H9 (cell line): ENCODE data around the gene MAPKAP1. TPM values are rescaled to one million over a fixed set of nuclear protein-coding genes. Genes with fewer than 3 reads are reported as not detected.

Experiments used
- DNase-seq: peaks from one replicate; pipeline ENCODE4 v3.0.0-alpha.2; 2017
- H2AFZ ChIP-seq: one replicate; pipeline ENCODE4 v1.6.1; 2013; ENCODE audit warnings: mild to moderate bottlenecking, low read length, control low read depth, moderate library complexity
- H2AK5ac ChIP-seq: 2 replicates; pipeline ENCODE4 v1.6.1; 2013; ENCODE audit warnings: low read length, control low read depth, mixed read lengths; ENCODE audit not compliant: insufficient read length
- H2BK120ac ChIP-seq: one replicate; pipeline ENCODE4 v1.6.1; 2013; ENCODE audit warnings: low read depth, mild to moderate bottlenecking, low read length, control low read depth, inconsistent platforms; ENCODE audit not compliant: poor library complexity, severe bottlenecking
- H2BK12ac ChIP-seq: 2 replicates; pipeline ENCODE4 v1.6.1; 2013; ENCODE audit warnings: low read length, control low read depth, mixed read lengths, low read depth; ENCODE audit not compliant: insufficient read length
- H2BK15ac ChIP-seq: 2 replicates; pipeline ENCODE4 v1.6.1; 2013; ENCODE audit warnings: low read depth, low read length, control low read depth
- H2BK20ac ChIP-seq: one replicate; pipeline ENCODE4 v1.6.1; 2013; ENCODE audit warnings: low read depth, mild to moderate bottlenecking, low read length, control low read depth, inconsistent platforms; ENCODE audit not compliant: poor library complexity, severe bottlenecking
- H2BK5ac ChIP-seq: 2 replicates; pipeline ENCODE4 v1.6.1; 2013; ENCODE audit warnings: low read length, control low read depth, mixed read lengths; ENCODE audit not compliant: insufficient read length
- H3K14ac ChIP-seq: 2 replicates; pipeline ENCODE4 v1.6.1; 2013; ENCODE audit warnings: low read length, control low read depth; ENCODE audit not compliant: insufficient read depth
- H3K18ac ChIP-seq: 2 replicates; pipeline ENCODE4 v1.6.1; 2013; ENCODE audit warnings: low read depth, mild to moderate bottlenecking, mixed read lengths, low read length, control low read depth; ENCODE audit not compliant: insufficient read length
- H3K23ac ChIP-seq: 2 replicates; pipeline ENCODE4 v1.6.1; 2013; ENCODE audit warnings: low read length, control low read depth, mixed read lengths, low read depth; ENCODE audit not compliant: insufficient read length
- H3K23me2 ChIP-seq: 2 replicates; pipeline ENCODE4 v1.6.1; 2013; ENCODE audit warnings: low read depth, mild to moderate bottlenecking, mixed read lengths, low read length, control low read depth; ENCODE audit not compliant: insufficient read length, poor library complexity, severe bottlenecking
- H3K27ac ChIP-seq: 2 replicates; pipeline ENCODE4 v1.5.1; 2013; ENCODE audit warnings: low read length, control low read depth, mixed read lengths, low read depth; ENCODE audit not compliant: insufficient read length
- H3K27me3 ChIP-seq: 2 replicates; pipeline ENCODE4 v1.6.1; 2013; ENCODE audit warnings: low read length, control low read depth, inconsistent platforms; ENCODE audit not compliant: insufficient read depth
- H3K4ac ChIP-seq: 2 replicates; pipeline ENCODE4 v1.6.1; 2013; ENCODE audit warnings: low read depth, mild to moderate bottlenecking, control low read depth, inconsistent platforms, low read length, moderate library complexity
- H3K4me1 ChIP-seq: 2 replicates; pipeline ENCODE4 v1.6.1; 2013; ENCODE audit warnings: low read length, control low read depth, inconsistent platforms; ENCODE audit not compliant: insufficient read depth
- H3K4me2 ChIP-seq: 2 replicates; pipeline ENCODE4 v1.6.1; 2013; ENCODE audit warnings: low read length, control low read depth, mixed read lengths; ENCODE audit not compliant: insufficient read length, insufficient read depth
- H3K56ac ChIP-seq: 2 replicates; pipeline ENCODE4 v1.6.1; 2013; ENCODE audit warnings: low read depth, mild to moderate bottlenecking, mixed read lengths, low read length, control low read depth; ENCODE audit not compliant: insufficient read length
- H3K79me1 ChIP-seq: 2 replicates; pipeline ENCODE4 v1.6.1; 2013; ENCODE audit warnings: low read depth, mild to moderate bottlenecking, moderate library complexity, low read length, control low read depth, inconsistent platforms; ENCODE audit not compliant: insufficient read depth, poor library complexity, severe bottlenecking
- H3K79me2 ChIP-seq: 2 replicates; pipeline ENCODE4 v1.6.1; 2013; ENCODE audit warnings: low read length, control low read depth, inconsistent platforms; ENCODE audit not compliant: insufficient read depth
- H3K9ac ChIP-seq: 2 replicates; pipeline ENCODE4 v1.6.1; 2013; ENCODE audit warnings: low read length, control low read depth, mixed read lengths; ENCODE audit not compliant: insufficient read length; ENCODE audit errors: extremely low read depth
- H3K9me3 ChIP-seq: one replicate; pipeline ENCODE4 v1.6.1; 2013; ENCODE audit warnings: low read depth, low read length, inconsistent platforms; ENCODE audit not compliant: control insufficient read depth
- H3T11ph ChIP-seq: one replicate; pipeline ENCODE4 v1.6.1; 2013; ENCODE audit warnings: mild to moderate bottlenecking, low read length, control low read depth, inconsistent platforms
- H4K20me1 ChIP-seq: one replicate; pipeline ENCODE4 v1.6.1; 2013; ENCODE audit not compliant: control insufficient read depth, insufficient read length, insufficient read depth
- H4K5ac ChIP-seq: 2 replicates; pipeline ENCODE4 v1.6.1; 2013; ENCODE audit warnings: low read depth, mild to moderate bottlenecking, mixed read lengths, low read length, control low read depth; ENCODE audit not compliant: insufficient read length
- H4K8ac ChIP-seq: replicated peaks from 2 replicates; pipeline ENCODE4 v1.6.1; 2013; ENCODE audit warnings: low read length, control low read depth, mixed read lengths, low read depth; ENCODE audit not compliant: insufficient read length
- H4K91ac ChIP-seq: 2 replicates; pipeline ENCODE4 v1.6.1; 2013; ENCODE audit warnings: low read depth, mild to moderate bottlenecking, moderate library complexity, mixed read lengths, low read length, control low read depth; ENCODE audit not compliant: insufficient read length
- H3K27ac Mint-ChIP-seq, 3 experiments: 2 replicates in 2 of 3; 3 replicates in 1 of 3; pipeline ENCODE4 v1.8.0; 2020 to 2021; ENCODE audit warnings: mixed read lengths in 3 of 3, mild to moderate bottlenecking in 1 of 3, moderate library complexity in 1 of 3
- H3K27me3 Mint-ChIP-seq: 2 replicates; pipeline ENCODE4 v1.8.0; 2021; ENCODE audit warnings: low read depth, mild to moderate bottlenecking, moderate library complexity, mixed read lengths
- H3K36me3 Mint-ChIP-seq, 3 experiments: 2 replicates in 2 of 3; 3 replicates in 1 of 3; pipeline ENCODE4 v1.8.0; 2020 to 2021; ENCODE audit warnings: low read depth in 3 of 3, mixed read lengths in 3 of 3; ENCODE audit not compliant: insufficient read depth in 1 of 3
- H3K4me1 Mint-ChIP-seq, 2 experiments: 2 replicates each; pipeline ENCODE4 v1.8.0; 2020; ENCODE audit warnings: mixed read lengths in 2 of 2
- H3K4me3 Mint-ChIP-seq, 2 experiments: 2 replicates in 1 of 2; 3 replicates in 1 of 2; pipeline ENCODE4 v1.8.0; 2020 to 2021; ENCODE audit warnings: mild to moderate bottlenecking in 2 of 2, mixed read lengths in 2 of 2, moderate library complexity in 1 of 2
- H3K9me3 Mint-ChIP-seq, 2 experiments: 2 replicates in 1 of 2; 3 replicates in 1 of 2; pipeline ENCODE4 v1.8.0; 2020; ENCODE audit warnings: mild to moderate bottlenecking in 2 of 2, mixed read lengths in 2 of 2, moderate library complexity in 1 of 2
- WGBS: extraction: QIAGEN DNeasy Blood & Tissue Kit; methylation state at CpG from one replicate; pipeline ENCODE4 v1.1.7; 2013; ENCODE audit warnings: missing lambda C conversion rate, low lambda C conversion rate, mixed read lengths; ENCODE audit not compliant: insufficient read length; ENCODE audit errors: extremely low coverage; 5-methylcytosine and 5-hydroxymethylcytosine counted together
- total RNA-seq: library from RNA; stranded (reverse); gene quantifications from 2 replicates; pipeline ENCODE4 v1.2.1, GENCODE V29; 2021
- TF ChIP-seq, protein P1 (sequence below): fragments of 200-600 bp; sonication (generic); conservative IDR thresholded peaks from 3 replicates; pipeline ENCODE4 v1.8.0; 2021; ENCODE audit warnings: antibody characterized with exemption, mild to moderate bottlenecking

The MAPKAP1 gene
- total RNA-seq, 1 experiment from 2014 or later: 97.0 TPM

DNA sequence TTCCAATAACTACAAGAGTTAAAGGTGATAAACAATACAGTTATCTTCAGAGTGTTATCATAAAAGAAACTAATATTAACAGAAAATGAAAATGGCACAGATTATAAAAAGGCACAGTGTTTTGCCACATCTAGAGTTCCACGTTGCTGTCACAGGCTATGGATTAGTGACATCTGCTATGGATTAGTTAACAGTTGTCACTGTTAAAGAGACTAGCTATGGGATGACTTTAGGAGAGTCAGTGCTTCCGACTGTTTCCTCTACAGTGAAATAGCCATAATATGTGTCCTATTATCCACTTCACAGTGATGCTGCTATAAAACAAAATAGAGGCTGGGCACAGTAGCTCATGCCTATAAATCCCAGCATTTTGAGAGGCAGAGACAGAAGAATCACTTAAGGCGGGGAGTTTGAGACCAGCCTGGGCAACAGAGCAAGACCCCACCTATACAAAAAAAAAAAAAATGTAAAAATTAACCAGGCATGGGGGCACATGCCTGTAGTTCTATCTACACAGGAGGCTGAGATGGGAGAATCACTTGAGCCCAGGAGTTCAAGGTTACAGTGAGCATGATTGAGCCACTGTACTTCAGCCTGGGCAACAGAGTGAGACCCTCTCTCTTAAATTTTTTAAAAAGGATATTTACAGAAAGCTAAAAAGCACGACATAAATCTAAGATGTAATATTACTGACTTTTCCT lies 19.7 kb downstream of the MAPKAP1 start:
- H2AK5ac ChIP-seq: no peak overlapping the region
- H2AFZ ChIP-seq: no peak overlapping the region
- no peaks in the 10 kb centered on the region for H3K4me1 ChIP-seq
- no peak overlapping the region for H3K9ac ChIP-seq
- H2BK12ac ChIP-seq: no peak overlapping the region
- no peak overlapping the region for H4K8ac ChIP-seq
- H2BK15ac ChIP-seq: no peak overlapping the region
- WGBS: no CpG with 5 or more reads among the region's 4 CpGs
- peaks cover 8% of the 10 kb centered on the region; the same call in 1 of the 2 replicates for H3K79me2 ChIP-seq
- H3K14ac ChIP-seq: no peak overlapping the region
- H3K56ac ChIP-seq: no peak overlapping the region
- H4K20me1 ChIP-seq: no peaks in the 10 kb centered on the region
- H3K18ac ChIP-seq: no peak overlapping the region
- H3K4ac ChIP-seq: no peak overlapping the region
- H4K91ac ChIP-seq: no peak overlapping the region
- no peak overlapping the region for H3K27ac ChIP-seq
- no peaks in the 10 kb centered on the region for H3K27me3 Mint-ChIP-seq
- H3K9me3 Mint-ChIP-seq: no peaks in the 10 kb centered on the region
- no peak overlapping the region for H2BK120ac ChIP-seq
- H3K36me3 Mint-ChIP-seq: peaks cover 0 to 4% (median 2%) of the 10 kb centered on the region in 3 experiments; a peak in 2 of 7 replicates
- H3K27me3 ChIP-seq: no peaks in the 10 kb centered on the region
- peaks cover 19 to 31% of the 10 kb centered on the region in 2 experiments for H3K4me1 Mint-ChIP-seq
- no peak overlapping the region for H2BK5ac ChIP-seq
- H3K9me3 ChIP-seq: no peaks in the 10 kb centered on the region
- no peak overlapping the region for H3K4me3 Mint-ChIP-seq
- H3K23ac ChIP-seq: no peak overlapping the region
- peaks cover 11% of the 10 kb centered on the region for H3K79me1 ChIP-seq
- no peak overlapping the region for H4K5ac ChIP-seq
- TF ChIP-seq, protein P1, sequence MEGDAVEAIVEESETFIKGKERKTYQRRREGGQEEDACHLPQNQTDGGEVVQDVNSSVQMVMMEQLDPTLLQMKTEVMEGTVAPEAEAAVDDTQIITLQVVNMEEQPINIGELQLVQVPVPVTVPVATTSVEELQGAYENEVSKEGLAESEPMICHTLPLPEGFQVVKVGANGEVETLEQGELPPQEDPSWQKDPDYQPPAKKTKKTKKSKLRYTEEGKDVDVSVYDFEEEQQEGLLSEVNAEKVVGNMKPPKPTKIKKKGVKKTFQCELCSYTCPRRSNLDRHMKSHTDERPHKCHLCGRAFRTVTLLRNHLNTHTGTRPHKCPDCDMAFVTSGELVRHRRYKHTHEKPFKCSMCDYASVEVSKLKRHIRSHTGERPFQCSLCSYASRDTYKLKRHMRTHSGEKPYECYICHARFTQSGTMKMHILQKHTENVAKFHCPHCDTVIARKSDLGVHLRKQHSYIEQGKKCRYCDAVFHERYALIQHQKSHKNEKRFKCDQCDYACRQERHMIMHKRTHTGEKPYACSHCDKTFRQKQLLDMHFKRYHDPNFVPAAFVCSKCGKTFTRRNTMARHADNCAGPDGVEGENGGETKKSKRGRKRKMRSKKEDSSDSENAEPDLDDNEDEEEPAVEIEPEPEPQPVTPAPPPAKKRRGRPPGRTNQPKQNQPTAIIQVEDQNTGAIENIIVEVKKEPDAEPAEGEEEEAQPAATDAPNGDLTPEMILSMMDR: no peak
- no peak overlapping the region for H3K4me2 ChIP-seq
- H3T11ph ChIP-seq: no peak overlapping the region
- no peak overlapping the region for H2BK20ac ChIP-seq
- H3K23me2 ChIP-seq: no peaks in the 10 kb centered on the region
- DNase-seq: no peak
- H3K27ac Mint-ChIP-seq: no peak overlapping the region
